ENCODE data around the gene SULT1B1. TPM values are rescaled to one million over a fixed set of nuclear protein-coding genes. Genes with fewer than 3 reads are reported as not detected.

The SULT1B1 gene
- total RNA-seq, 1 donor from 2014 or later, result not detected

DNA sequence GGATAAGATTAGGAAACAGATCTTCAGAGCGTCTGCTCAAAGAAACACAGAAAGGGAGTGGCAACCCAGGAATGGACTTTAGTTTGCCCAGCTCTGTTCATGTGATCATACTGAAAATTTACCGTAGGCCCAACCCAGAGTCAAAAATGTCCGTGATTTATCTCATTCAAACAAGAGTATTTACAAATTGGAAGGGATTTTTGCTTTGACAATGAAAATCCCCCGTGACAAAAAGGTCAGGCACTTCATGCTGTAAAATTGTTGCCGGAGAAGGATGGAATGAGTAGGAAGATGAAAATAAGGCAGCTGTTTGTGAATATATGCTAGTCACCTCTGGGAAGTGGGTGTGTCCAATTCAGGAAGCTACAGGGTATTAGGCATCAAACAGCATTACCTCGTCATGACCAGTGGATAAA is 1.2 kb downstream of the SULT1B1 start:
- Histone ChIP-seq H3F3A (ENCODE audit: low read depth) (no peaks in the 10 kb centered on the region), H3K9me3 (ENCODE audit: low read depth) (no peaks in the 10 kb centered on the region), H3K27me3 (no peaks in the 10 kb centered on the region), H3K9ac (no peak overlapping the region), H3K4me3 (no peak overlapping the region), H3K36me3 (no peaks in the 10 kb centered on the region), H4K20me1 (ENCODE audit: low read depth) (no peaks in the 10 kb centered on the region), H2AFZ (replicated peaks) (no peak overlapping the region), H3K27ac (no peak overlapping the region), H3K4me2 (no peak overlapping the region), H3K4me1 (peaks cover 5% of the 10 kb centered on the region), H3K79me2 (ENCODE audit: low read depth) (no peaks in the 10 kb centered on the region)
- H3K36me3 Mint-ChIP-seq, result peaks cover 2% of the 10 kb centered on the region
- no peak overlapping the region for H3K27ac Mint-ChIP-seq
- H3K4me3 Mint-ChIP-seq, result no peak overlapping the region
- peaks cover 7% of the 10 kb centered on the region for H3K4me1 Mint-ChIP-seq
- H3K9me3 Mint-ChIP-seq, result peaks cover 6% of the 10 kb centered on the region
- no peak for DNase-seq (ENCODE audit: low spot score)
- TF ChIP-seq, protein P1, sequence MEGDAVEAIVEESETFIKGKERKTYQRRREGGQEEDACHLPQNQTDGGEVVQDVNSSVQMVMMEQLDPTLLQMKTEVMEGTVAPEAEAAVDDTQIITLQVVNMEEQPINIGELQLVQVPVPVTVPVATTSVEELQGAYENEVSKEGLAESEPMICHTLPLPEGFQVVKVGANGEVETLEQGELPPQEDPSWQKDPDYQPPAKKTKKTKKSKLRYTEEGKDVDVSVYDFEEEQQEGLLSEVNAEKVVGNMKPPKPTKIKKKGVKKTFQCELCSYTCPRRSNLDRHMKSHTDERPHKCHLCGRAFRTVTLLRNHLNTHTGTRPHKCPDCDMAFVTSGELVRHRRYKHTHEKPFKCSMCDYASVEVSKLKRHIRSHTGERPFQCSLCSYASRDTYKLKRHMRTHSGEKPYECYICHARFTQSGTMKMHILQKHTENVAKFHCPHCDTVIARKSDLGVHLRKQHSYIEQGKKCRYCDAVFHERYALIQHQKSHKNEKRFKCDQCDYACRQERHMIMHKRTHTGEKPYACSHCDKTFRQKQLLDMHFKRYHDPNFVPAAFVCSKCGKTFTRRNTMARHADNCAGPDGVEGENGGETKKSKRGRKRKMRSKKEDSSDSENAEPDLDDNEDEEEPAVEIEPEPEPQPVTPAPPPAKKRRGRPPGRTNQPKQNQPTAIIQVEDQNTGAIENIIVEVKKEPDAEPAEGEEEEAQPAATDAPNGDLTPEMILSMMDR (IDR thresholded peaks at IDR 0.05), result no peak
- H3K27me3 Mint-ChIP-seq (ENCODE audit: insufficient read depth, low read depth), result peaks cover 2% of the 10 kb centered on the region

DNA sequence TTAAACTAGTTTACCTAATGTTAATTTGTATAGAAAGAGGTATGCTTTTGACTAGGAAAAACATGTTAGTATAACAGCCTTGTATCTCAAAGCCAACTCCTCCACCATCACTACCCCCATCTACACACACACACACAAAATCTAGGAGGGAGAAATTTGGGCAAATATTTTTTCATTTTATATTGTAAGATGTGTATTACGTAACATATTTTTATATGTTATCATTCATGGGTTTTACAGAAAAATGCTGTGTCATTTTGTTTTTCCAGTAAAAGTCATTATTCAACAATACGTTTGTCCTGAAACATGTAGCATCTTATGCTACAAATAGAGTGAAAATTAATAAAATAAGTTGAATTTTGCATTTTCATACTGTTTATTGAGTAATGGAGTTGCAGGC is 3.0 kb downstream of the SULT1B1 start:
- Histone ChIP-seq H3K9me3 (ENCODE audit: low read depth) (no peaks in the 10 kb centered on the region), H3F3A (ENCODE audit: low read depth) (no peaks in the 10 kb centered on the region), H3K36me3 (no peaks in the 10 kb centered on the region), H3K4me3 (no peak overlapping the region), H2AFZ (replicated peaks) (no peak overlapping the region), H3K27me3 (no peaks in the 10 kb centered on the region), H3K9ac (no peak overlapping the region), H4K20me1 (ENCODE audit: low read depth) (no peaks in the 10 kb centered on the region), H3K4me1 (peaks cover 5% of the 10 kb centered on the region), H3K4me2 (no peak overlapping the region), H3K79me2 (ENCODE audit: low read depth) (no peaks in the 10 kb centered on the region), H3K27ac (no peak overlapping the region)
- peaks cover 2% of the 10 kb centered on the region for H3K27me3 Mint-ChIP-seq (ENCODE audit: insufficient read depth, low read depth)
- no peak overlapping the region for H3K4me3 Mint-ChIP-seq
- peaks cover 2% of the 10 kb centered on the region for H3K36me3 Mint-ChIP-seq
- peaks cover 5% of the 10 kb centered on the region for H3K9me3 Mint-ChIP-seq
- H3K4me1 Mint-ChIP-seq, result peaks cover 7% of the 10 kb centered on the region
- DNase-seq (ENCODE audit: low spot score), result no peak
- no peak for TF ChIP-seq EZH2 (IDR thresholded peaks at IDR 0.05)
- TF ChIP-seq, protein P1 (IDR thresholded peaks at IDR 0.05), result no peak
- no peak for TF ChIP-seq EZH2phosphoT487 (IDR thresholded peaks at IDR 0.05)
- H3K27ac Mint-ChIP-seq, result no peak overlapping the region

DNA sequence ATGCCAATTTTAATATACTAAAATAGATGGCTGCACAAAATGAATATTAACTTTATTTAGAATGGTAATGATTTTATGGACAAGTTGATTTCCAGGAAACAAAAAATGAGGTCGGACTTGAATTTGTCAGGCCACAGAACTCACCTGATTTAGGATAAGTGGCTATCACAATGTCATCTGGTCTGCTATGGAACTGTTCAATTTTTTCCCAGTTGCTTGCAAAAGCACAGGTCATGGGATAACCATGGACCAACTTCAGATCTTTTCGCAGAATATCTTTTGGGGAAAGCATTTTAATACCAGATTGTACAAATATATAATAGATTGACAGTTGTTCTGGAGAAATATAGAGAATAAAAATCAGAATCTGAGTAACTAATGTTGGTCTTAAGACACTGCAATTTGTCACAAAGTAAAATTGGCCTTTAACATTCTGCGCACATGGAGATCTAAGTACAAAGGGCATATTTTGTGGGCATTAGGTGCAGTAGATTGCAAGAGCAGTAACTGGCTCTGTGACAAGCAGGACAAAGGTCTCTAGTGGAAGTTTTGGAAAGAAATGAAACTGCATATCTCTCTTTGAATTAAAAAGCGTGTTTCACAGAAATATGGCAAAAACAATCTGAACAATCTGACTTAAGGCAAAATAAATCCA is 5.4 kb downstream of the SULT1B1 start:
- H3K27me3 Mint-ChIP-seq (ENCODE audit: insufficient read depth, low read depth), result peaks cover 2% of the 10 kb centered on the region
- peaks cover 1% of the 10 kb centered on the region for H3K4me1 Mint-ChIP-seq

More for the DNA sequence above, 5.4 kb downstream of the SULT1B1 start:
- Mint-ChIP-seq H3K9me3 (no peaks in the 10 kb centered on the region), H3K27ac (no peak overlapping the region), H3K4me3 (no peak overlapping the region), H3K36me3 (no peaks in the 10 kb centered on the region)
- Histone ChIP-seq H3K4me3 (no peak overlapping the region), H3K36me3 (no peaks in the 10 kb centered on the region), H3K9me3 (ENCODE audit: low read depth) (no peaks in the 10 kb centered on the region), H3K4me1 (peaks cover 5% of the 10 kb centered on the region), H3F3A (ENCODE audit: low read depth) (no peaks in the 10 kb centered on the region), H3K4me2 (no peak overlapping the region), H3K27ac (no peak overlapping the region), H3K9ac (no peak overlapping the region), H3K79me2 (ENCODE audit: low read depth) (no peaks in the 10 kb centered on the region), H4K20me1 (ENCODE audit: low read depth) (no peaks in the 10 kb centered on the region), H3K27me3 (no peaks in the 10 kb centered on the region), H2AFZ (replicated peaks) (no peak overlapping the region)
- TF ChIP-seq, protein P1 (IDR thresholded peaks at IDR 0.05), result no peak
- TF ChIP-seq EZH2 (IDR thresholded peaks at IDR 0.05) (no peak), EZH2phosphoT487 (IDR thresholded peaks at IDR 0.05) (no peak)
- DNase-seq (ENCODE audit: low spot score), result no peak
